ENCODE results near the gene PLA2G15.

The PLA2G15 gene

DNA sequence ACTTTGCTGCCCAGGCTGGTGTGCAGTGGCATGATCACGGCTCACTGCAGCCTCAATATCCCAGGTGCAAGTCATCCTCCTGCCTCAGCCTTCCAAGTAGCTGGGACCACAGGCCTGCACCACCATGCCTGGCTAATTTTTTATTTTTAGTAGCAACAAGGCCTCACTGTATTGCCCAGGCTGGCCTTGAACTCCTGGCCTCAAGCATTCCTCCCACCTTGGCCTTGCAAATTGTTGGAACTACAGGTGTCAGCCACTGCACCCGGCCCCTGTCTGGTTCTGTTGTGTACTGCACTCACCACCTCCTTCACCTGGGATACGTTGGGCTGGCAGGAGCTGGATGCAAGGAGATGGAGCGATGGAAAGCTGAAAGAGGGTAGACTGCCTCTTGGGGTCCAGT, 8.5 kb downstream of the PLA2G15 start:
- Histone ChIP-seq H3K9me3 (ENCODE audit: severe bottlenecking) (no peaks in the 10 kb centered on the region), H3K27me3 (ENCODE audit: insufficient read depth, poor library complexity, severe bottlenecking) (no peaks in the 10 kb centered on the region), H3K4me3 (ENCODE audit: severe bottlenecking) (no peak overlapping the region), H3K27ac (ENCODE audit: poor library complexity, severe bottlenecking) (no peak overlapping the region), H3K36me3 (ENCODE audit: low read depth) (peaks cover 35% of the 10 kb centered on the region), H3K4me1 (ENCODE audit: insufficient read depth, poor library complexity, severe bottlenecking) (no peaks in the 10 kb centered on the region)
- DNase-seq (ENCODE audit: low spot score) (no peak), ATAC-seq (ENCODE audit: low read depth) (no peak)
- TF ChIP-seq, protein P1, sequence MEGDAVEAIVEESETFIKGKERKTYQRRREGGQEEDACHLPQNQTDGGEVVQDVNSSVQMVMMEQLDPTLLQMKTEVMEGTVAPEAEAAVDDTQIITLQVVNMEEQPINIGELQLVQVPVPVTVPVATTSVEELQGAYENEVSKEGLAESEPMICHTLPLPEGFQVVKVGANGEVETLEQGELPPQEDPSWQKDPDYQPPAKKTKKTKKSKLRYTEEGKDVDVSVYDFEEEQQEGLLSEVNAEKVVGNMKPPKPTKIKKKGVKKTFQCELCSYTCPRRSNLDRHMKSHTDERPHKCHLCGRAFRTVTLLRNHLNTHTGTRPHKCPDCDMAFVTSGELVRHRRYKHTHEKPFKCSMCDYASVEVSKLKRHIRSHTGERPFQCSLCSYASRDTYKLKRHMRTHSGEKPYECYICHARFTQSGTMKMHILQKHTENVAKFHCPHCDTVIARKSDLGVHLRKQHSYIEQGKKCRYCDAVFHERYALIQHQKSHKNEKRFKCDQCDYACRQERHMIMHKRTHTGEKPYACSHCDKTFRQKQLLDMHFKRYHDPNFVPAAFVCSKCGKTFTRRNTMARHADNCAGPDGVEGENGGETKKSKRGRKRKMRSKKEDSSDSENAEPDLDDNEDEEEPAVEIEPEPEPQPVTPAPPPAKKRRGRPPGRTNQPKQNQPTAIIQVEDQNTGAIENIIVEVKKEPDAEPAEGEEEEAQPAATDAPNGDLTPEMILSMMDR (IDR thresholded peaks at IDR 0.05; ENCODE audit: poor library complexity, severe bottlenecking), result no peak

DNA sequence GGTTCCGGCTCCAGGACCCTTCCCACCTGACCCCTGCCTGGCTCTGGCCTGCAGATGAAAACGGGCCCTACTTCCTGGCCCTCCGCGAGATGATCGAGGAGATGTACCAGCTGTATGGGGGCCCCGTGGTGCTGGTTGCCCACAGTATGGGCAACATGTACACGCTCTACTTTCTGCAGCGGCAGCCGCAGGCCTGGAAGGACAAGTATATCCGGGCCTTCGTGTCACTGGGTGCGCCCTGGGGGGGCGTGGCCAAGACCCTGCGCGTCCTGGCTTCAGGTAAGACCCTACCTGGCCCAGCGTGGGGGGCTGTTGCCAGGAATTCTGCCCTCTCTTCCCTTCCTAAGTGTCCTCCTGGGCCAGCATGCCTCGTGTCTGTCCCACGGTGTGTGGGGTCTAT, 10.5 kb downstream of the PLA2G15 start:
- TF ChIP-seq, protein P1 (IDR thresholded peaks at IDR 0.05; ENCODE audit: poor library complexity, severe bottlenecking), result no peak
- DNase-seq (ENCODE audit: low spot score) (no peak), ATAC-seq (ENCODE audit: low read depth) (no peak)
- no peak overlapping the region for H3K4me3 ChIP-seq (ENCODE audit: severe bottlenecking)
- H3K9me3 ChIP-seq (ENCODE audit: severe bottlenecking), result no peaks in the 10 kb centered on the region
- H3K27ac ChIP-seq (ENCODE audit: poor library complexity, severe bottlenecking), result no peak overlapping the region
- H3K36me3 ChIP-seq (ENCODE audit: low read depth), result peaks cover 21% of the 10 kb centered on the region
- H3K27me3 ChIP-seq (ENCODE audit: insufficient read depth, poor library complexity, severe bottlenecking), result no peaks in the 10 kb centered on the region
- no peaks in the 10 kb centered on the region for H3K4me1 ChIP-seq (ENCODE audit: insufficient read depth, poor library complexity, severe bottlenecking)

DNA sequence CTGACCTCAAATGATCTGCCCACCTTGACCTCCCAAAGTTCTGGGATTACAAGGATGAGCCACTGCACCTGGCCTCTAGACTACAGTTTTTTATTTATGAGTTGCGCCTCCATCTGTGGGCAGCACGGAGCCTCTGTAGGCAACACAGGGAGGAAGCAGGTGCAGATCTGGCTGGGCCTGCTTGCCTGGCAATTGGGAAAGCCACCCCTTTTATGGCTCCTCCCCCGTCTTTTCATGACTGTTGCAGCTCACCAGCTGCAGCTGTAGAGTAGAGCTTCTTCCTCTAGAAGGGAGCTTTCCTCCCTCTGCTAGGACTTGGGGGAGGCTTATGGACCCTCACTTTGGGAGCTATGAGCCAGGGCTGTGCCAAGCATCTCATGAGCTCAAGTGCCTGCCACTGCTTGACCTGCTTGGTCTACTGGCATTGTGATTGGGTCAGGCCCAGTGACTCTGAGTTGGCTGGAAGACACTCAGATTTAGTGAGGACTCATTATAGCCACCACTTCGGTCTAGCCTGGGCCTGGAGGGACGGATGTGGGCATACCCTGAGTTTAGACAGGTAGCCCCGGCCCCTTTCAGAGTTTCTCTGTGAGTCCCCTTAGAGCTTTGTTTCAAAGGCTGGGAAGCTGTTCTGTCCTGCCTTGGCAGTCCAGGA, 12.2 kb downstream of the PLA2G15 start:
- Histone ChIP-seq H3K27me3 (ENCODE audit: insufficient read depth, poor library complexity, severe bottlenecking) (no peaks in the 10 kb centered on the region), H3K4me3 (ENCODE audit: severe bottlenecking) (no peak overlapping the region), H3K9me3 (ENCODE audit: severe bottlenecking) (no peaks in the 10 kb centered on the region), H3K27ac (ENCODE audit: poor library complexity, severe bottlenecking) (peak overlapping the region; percentile 31), H3K36me3 (ENCODE audit: low read depth) (peaks cover 20% of the 10 kb centered on the region), H3K4me1 (ENCODE audit: insufficient read depth, poor library complexity, severe bottlenecking) (no peaks in the 10 kb centered on the region)
- TF ChIP-seq, protein P1 (IDR thresholded peaks at IDR 0.05; ENCODE audit: poor library complexity, severe bottlenecking), result no peak
- ATAC-seq (ENCODE audit: low read depth) (no peak), DNase-seq (ENCODE audit: low spot score) (no peak)

DNA sequence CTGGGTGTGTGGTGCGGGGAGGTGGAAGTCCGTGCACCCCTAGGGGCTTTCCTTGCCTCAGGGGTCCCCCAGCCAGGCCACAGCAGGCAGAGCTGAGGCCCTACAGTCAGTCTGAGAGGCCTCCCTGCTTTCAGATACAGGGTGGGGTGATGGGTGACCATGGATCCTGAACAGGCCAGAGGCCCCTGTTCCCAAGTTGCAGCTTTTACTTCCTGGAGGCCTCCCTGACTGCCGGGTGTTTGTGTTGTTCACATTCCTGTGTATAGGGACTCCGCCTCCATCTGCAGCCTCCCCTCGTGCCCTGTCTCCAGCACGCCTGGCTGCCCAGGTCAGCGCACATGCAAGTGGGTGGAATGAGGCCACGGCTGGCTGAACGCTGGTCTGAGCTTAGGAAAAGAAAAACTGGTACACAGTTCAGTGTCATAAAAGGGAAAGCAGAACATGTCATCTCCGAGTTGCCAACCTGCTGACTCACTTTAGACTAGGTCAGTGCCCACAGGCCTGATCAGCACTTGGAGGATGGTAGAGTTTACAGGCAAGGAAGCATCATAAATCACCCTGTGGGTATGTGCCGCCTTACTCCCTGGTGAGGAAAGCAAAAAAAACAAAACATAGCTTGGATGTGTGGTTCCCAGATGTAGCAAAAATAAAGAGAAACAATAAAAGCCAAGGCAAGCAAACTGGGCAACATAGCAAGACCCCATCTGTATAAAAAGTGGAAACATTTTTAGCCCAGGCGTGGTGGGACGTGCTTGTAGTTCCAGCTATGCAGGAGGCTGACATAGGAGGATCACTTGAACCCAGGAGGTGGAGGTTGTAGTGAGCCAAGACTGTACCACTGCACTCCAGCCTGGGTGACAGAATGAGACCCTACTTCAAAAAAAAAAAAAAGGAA, 13.0 kb downstream of the PLA2G15 start:
- DNase-seq (ENCODE audit: low spot score), result no peak
- TF ChIP-seq, protein P1 (IDR thresholded peaks at IDR 0.05; ENCODE audit: poor library complexity, severe bottlenecking), result no peak
- Histone ChIP-seq H3K36me3 (ENCODE audit: low read depth) (peaks cover 20% of the 10 kb centered on the region), H3K27me3 (ENCODE audit: insufficient read depth, poor library complexity, severe bottlenecking) (no peaks in the 10 kb centered on the region), H3K4me3 (ENCODE audit: severe bottlenecking) (no peak overlapping the region), H3K9me3 (ENCODE audit: severe bottlenecking) (no peaks in the 10 kb centered on the region), H3K27ac (ENCODE audit: poor library complexity, severe bottlenecking) (peak overlapping the region; percentile 31), H3K4me1 (ENCODE audit: insufficient read depth, poor library complexity, severe bottlenecking) (no peaks in the 10 kb centered on the region)
- ATAC-seq (ENCODE audit: low read depth), result peak; percentile 57

All from RWPE2 (cell line).